IPS DF 19.7 (cell line): Measurements from ENCODE around the gene VWA8.
"Not testable (repeated sequence)": the region's sequence is repeated elsewhere in the genome, so short reads cannot be mapped to it uniquely, and the experiment has no call there.

Source experiments
- DNase-seq: peaks from one replicate; pipeline ENCODE4 v3.0.0-alpha.2; 2013; ENCODE audit warnings: low read depth, low spot score

VWA8 gene

DNA sequence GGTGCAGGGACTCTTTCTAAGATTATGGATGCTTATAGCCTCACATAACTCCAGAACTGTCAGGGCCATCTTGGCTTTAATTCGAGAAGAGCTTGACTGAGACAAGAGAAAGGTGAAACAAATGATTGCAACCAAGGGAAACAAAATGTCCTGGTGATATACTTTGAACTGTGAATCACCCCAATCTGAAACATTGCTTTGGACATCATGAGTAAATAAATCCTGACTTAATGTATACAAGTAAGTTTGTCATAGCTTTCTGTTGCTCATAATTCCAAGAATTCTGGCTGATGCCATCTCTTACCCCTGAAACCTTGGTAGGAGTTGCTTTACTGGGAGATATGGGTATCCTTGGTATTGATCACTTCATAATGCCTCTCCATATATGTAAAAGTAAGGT lies 5.8 kb upstream of the VWA8 start:
- DNase-seq: no peak

DNA sequence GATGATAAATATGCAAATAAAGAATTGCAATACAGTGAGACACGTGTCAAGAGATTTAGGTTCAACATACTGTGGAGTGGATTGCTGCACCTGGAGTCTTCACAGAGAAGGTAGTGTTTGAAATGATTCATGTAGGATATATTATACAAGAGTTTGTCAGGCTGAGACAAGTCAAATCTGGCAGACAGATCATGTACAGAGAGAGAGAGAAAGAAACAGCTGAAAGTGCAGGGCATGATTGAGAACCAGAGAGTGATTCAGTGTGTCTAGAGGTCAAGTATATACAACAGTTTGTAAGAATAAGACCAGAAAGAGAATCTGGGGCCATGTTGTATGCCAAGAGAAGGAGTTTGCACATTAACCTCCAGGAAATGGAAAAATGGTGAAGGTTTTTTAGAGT lies 2.1 kb upstream of the VWA8 start:
- DNase-seq: no peak

- DNase-seq: no peak
Measured at GRCh38 chr13:41961466-41961760, 504 bp upstream of the VWA8 start.

DNA sequence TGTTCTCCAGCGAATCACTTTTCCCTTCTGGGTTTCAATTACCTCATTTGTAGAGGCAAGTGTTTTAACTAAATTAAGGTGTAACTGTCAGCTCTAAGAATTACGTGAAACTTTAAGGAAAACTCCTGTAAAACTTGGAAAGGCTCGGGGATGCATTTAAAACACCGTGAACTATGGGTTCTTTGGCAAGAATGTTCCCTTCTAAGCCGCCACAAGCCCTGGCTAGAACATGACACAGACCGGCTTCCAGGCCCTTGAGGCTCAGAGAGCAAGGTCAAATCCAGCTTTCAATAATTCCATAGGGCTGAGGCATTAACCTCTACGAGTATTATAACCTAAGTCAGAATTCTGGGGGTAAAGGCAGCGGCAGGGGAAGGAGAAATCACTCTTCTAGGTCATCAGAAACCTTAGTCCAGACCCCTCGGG lies 685 bp downstream of the VWA8 start:
- DNase-seq: no peak

DNA sequence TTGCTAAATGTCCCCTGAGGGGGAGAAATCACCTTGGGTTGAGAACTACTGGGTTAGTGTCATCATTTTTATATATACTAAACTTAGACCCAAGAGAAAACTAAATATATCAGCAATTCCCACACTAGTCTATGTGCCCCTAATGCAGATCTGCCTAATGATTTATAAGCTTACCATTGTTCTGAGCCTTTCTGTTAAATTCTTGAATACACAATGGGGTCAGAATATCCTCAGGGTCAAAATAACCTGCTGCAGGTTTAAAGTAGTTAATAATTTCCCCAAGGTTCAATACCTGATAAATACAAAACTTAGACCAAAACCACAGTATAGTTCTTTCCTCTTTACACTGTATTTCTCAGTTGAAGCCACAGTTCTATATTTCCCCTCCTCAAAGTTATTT lies 4.6 kb downstream of the VWA8 start:
- DNase-seq: no peak

DNA sequence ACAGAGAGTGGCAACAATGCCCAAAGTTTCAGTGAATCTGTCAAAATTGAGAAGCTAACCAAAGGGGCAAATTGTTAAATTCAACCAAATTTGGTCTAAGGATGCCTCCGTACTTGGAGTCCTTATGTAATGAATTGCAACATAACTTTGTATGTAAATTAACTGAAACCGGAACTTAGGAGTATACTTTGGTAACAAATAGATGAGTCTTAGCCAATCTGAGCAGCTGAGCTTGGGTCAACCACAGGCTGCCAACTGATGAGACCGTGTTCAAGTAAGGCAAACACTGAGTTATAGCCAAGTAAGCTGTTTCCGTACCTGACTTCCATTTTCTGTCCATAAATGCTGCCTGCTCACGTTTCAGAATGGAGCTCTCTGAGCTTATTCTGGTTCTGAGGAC lies 5.3 kb downstream of the VWA8 start:
- DNase-seq: no peak

DNA sequence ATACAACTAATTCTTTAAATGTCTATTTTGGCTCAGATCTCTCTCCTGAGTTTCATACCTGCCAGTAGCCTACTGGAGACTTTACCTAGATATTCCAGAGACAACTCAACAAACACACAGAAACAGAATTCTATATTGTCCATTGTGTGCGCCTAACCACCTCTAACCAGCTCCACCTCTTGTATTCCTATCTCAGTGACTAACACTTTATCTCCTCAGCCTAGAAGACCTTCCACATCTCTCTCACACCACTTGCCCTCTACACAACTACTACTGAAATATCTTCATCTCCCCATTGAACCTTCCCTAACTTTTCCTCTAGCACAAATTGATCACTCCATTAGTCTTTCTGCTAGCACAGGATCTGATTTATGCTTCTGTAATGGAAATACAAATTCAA lies 6.7 kb downstream of the VWA8 start:
- DNase-seq: no peak

- no peak for DNase-seq
Measured at GRCh38 chr13:41952749-41953148, 8.2 kb downstream of the VWA8 start.

GRCh38 chr13:41949104-41949503 lies 11.8 kb downstream of the VWA8 start:
- DNase-seq: not testable (repeated sequence)

- no peak for DNase-seq
Measured at GRCh38 chr13:41945926-41946325, 15.0 kb downstream of the VWA8 start.

DNA sequence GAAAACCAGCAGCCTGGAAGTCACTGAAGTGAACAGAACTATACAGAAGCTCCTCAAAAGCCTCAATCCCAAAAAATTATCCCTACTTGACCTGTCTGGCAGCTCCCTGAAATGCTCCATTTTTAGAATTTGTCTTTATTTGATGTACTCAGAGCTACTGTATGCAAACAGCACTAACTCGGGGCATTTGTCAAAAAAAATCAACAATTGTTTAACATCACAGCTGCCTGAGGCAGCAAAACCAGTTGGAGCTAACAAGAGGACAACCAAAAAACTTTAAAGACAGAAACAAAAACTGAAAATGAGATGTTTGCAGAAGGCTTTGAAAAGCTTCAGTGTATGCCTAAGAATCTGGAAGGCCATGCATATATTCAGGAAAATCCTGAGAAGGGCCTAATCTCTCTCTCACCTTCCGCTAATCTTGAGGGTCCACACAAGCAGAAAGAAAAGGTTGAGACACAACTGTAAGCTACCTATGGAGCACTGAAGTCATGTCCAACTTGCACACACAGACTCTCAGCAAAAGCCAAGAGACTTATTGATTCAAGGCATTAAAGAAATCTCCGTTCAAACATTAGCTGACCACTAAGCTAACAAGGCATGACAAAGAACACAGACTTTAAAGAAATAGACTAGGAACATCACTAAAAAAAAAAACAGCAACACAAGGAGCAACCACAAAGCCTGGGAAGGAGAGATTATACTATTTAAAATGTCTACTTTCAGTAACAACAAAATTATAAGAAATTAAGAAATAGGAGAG lies 16.1 kb downstream of the VWA8 start:
- DNase-seq: no peak

GRCh38 chr13:41944229-41944628 lies 16.7 kb downstream of the VWA8 start:
- DNase-seq: no peak

DNA sequence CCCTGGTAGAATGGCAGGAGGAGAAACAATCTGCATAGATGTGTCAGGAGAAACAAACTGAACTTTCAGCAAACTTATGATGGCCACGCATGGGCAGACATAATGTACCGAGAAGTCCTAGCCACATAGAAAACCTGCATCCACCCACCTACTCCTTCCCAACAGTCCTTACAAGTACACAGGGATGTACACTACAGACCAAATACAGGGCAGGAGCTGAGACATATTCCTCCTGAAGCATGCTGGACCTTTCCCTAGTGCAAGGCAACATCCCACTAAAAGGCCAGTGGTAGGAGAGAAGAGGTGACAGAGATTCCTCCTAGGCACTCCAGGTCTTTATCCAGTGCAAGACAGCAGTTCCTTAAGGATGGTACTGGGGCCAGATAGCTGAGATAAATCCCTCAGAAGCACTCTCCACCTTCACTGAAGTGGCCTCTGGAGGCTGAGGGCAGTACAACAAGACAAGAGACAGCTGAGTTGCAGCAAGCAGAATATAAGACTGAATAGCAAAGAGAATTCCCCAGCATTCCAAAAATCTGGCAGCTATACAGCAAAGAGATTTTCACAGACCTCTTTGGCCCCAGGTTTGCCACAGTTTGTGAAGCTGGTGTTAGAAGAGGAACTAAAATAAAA lies 18.3 kb downstream of the VWA8 start:
- DNase-seq: peak; percentile 35

DNA sequence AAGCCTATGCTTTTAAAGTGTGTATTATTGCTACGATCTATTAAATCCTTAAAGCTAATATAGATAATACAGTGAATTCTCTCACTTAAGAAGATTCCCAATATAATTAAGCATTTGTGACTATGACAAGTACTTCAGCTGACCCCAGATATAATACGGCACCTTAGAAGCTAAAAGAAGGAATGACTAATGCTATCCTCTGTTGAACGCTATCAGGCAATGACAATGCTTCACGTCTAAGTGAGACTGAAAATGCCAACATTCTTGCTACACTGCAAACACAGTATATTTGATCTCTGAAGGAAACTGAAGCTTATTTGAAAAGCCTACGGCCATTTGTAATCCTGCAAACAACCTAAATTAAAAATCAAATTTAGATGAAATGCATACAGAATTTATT lies 19.7 kb downstream of the VWA8 start:
- DNase-seq: no peak

DNA sequence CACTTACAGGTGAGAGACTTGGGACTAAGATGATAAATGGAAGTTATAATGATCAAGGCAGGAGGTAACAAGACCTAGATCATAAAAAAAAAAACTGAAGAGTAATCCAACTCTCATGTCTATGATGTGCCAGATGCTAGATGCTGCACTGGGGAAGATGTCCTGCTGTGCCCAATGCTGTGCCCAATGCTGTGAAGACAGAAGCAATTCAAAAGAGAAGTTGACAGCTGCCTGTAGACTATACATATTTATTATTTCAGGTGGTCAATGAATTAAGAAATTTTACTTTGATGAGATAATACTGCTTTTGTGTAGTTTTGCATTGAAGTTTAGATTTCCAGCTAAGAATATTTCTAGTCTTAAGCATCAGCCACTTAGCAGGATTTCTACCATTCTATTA lies 21.5 kb downstream of the VWA8 start:
- no peak for DNase-seq

GRCh38 chr13:41938918-41939317 lies 22.0 kb downstream of the VWA8 start:
- DNase-seq: no peak

- DNase-seq: no peak
Measured at GRCh38 chr13:41937388-41937787, 23.5 kb downstream of the VWA8 start.

DNA sequence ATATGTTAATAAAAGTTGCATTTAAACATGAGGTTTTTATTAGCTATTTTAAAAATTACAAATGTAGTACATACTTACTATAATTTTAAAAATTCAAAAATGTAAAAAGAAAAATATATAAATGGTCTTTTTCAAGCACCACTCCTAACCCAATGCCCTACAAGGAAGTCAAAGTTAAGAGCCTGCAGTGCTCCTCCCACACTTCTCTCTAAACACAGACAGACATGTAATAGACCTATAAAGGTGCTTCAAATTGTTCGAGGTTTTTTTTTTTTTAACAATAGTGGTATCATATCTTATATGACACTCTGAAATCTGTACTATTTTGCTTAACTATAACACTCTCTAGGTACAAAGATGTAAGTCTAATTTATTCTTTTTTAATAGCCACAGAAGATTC lies 25.4 kb downstream of the VWA8 start:
- DNase-seq: no peak

- DNase-seq: no peak
Measured at GRCh38 chr13:41934994-41935393, 25.9 kb downstream of the VWA8 start.

DNA sequence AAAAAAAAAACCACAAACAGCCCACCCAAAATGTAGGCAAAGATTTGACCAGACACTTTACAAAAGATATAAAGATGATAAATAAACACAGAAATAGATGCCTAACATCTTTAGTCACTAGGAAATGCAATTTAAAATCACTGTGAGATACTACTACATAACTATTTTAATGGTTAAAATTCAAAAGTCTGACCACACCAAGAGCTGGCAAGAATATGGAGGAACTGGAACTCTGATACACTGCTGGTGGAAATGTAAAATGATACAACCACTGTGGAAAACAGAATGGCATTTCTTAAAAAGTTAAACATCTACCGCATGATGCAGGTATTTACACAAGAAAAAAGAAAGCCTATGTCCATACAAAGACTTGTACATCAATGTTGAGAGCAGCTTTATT lies 26.8 kb downstream of the VWA8 start:
- no peak for DNase-seq

DNA sequence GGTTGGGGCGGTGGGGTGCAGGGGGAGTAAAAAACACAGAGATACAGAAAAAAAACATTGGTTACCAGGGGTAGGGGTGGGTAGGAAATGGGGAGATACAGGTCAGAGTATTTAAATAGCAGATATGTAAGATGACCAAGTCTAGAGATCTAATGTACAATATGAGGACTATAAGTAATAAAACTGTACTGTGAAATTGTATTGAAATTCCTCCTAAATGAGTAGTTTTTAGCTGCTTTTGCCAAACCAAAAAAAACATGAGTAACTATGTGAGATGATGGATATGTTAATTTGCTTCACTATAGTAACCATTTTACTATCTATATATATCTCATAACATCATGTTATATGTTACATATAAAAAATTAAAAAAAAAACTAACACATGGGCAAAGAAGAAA lies 29.6 kb downstream of the VWA8 start:
- DNase-seq: no peak

- no peak for DNase-seq
Measured at GRCh38 chr13:41930154-41930553, 30.8 kb downstream of the VWA8 start.

- no peak for DNase-seq
Measured at GRCh38 chr13:41928323-41928722, 32.6 kb downstream of the VWA8 start.

- DNase-seq: no peak
Measured at GRCh38 chr13:41925014-41925413, 35.9 kb downstream of the VWA8 start.
